HTERT RPE-1 (cell line): ENCODE data around the gene ADAMTS17.

Experiments
- in situ Hi-C: fragments of 300-500 bp; cut with MboI; formaldehyde crosslinking; loops from 4 replicates; pipeline ENCODE4 v1.14.3; 2020; ENCODE audit warnings: low sequenced_read_pairs

ADAMTS17 gene

GRCh38 chr15:100252779-100253417, 88.9 kb downstream of the ADAMTS17 start:
- in situ Hi-C loops, result no loop called here

- in situ Hi-C loops, result no loop called here
Observed at GRCh38 chr15:100252359-100252758, 89.4 kb downstream of the ADAMTS17 start.

- in situ Hi-C loops, result no loop called here
Observed at GRCh38 chr15:100250176-100250800, 91.5 kb downstream of the ADAMTS17 start.

GRCh38 chr15:100249096-100249815, 92.5 kb downstream of the ADAMTS17 start:
- in situ Hi-C loops, result no loop called here

GRCh38 chr15:100248236-100248635, 93.5 kb downstream of the ADAMTS17 start:
- in situ Hi-C loops, result no loop called here

- in situ Hi-C loops, result no loop called here
Observed at GRCh38 chr15:100247228-100248225, 94.2 kb downstream of the ADAMTS17 start.

GRCh38 chr15:100245855-100246254, 95.9 kb downstream of the ADAMTS17 start:
- in situ Hi-C loops, result no loop called here

GRCh38 chr15:100245487-100245820, 96.3 kb downstream of the ADAMTS17 start:
- in situ Hi-C loops, result no loop called here

- in situ Hi-C loops, result no loop called here
Observed at GRCh38 chr15:100244796-100245486, 96.8 kb downstream of the ADAMTS17 start.

GRCh38 chr15:100242989-100243388, 98.8 kb downstream of the ADAMTS17 start:
- in situ Hi-C loops, result no loop called here

- in situ Hi-C loops, result no loop called here
Observed at GRCh38 chr15:100241572-100242482, 99.9 kb downstream of the ADAMTS17 start.

GRCh38 chr15:100236981-100237720, 104.6 kb downstream of the ADAMTS17 start:
- in situ Hi-C loops, result no loop called here

- in situ Hi-C loops, result no loop called here
Observed at GRCh38 chr15:100235030-100235617, 106.7 kb downstream of the ADAMTS17 start.

- in situ Hi-C loops, result no loop called here
Observed at GRCh38 chr15:100234158-100235029, 107.4 kb downstream of the ADAMTS17 start.

GRCh38 chr15:100230784-100231183, 111.0 kb downstream of the ADAMTS17 start:
- in situ Hi-C loops, result no loop called here

GRCh38 chr15:100229181-100230163, 112.3 kb downstream of the ADAMTS17 start:
- in situ Hi-C loops, result no loop called here
